ENCODE results near the gene MYH10. TPM values are rescaled to one million over a fixed set of nuclear protein-coding genes. Genes with fewer than 3 reads are reported as not detected.

Gene MYH10
- total RNA-seq, 8 experiments from 2014 or later: 67.1 to 263 (median 139) TPM

GRCh38 chr17:8451933-8452614 lies 178.5 kb downstream of the MYH10 start:
- 82 to 100% (median 94%) methylated on average over 1 to 8 of the region's 8 CpGs for WGBS, 10 experiments
- H3K4me3 ChIP-seq: no peak overlapping the region
- no peak for ATAC-seq (replicated peaks in 6 of 8)
- H3K4me1 ChIP-seq (replicated peaks in 1 of 2): no peaks in the 10 kb centered on the region
- H3K27ac ChIP-seq: no peak overlapping the region
- in situ Hi-C loops (cut with MboI; ENCODE audit: low pct_unique_long_range_greater_than_20kb in 2 of 9, low sequenced_read_pairs in 9 of 9, unreplicated experiment in 9 of 9): no loop called here

- 69 to 100% (median 82%) methylated on average over 2 to 3 of the region's 3 CpGs for WGBS, 10 experiments
- H3K4me3 ChIP-seq: no peak overlapping the region
- H3K27ac ChIP-seq: no peak overlapping the region
- ATAC-seq (replicated peaks in 6 of 8): no peak
- peaks cover 0 to 2% of the 10 kb centered on the region in 2 donors for H3K4me1 ChIP-seq (replicated peaks in 1 of 2)
- in situ Hi-C loops (cut with MboI; ENCODE audit: low pct_unique_long_range_greater_than_20kb in 2 of 9, low sequenced_read_pairs in 9 of 9, unreplicated experiment in 9 of 9): no loop called here
These were observed 182.2 kb downstream of the MYH10 start for GRCh38 chr17:8448310-8448709.

GRCh38 chr17:8447799-8448198 lies 182.7 kb downstream of the MYH10 start:
- Histone ChIP-seq H3K4me3 (no peak overlapping the region), H3K4me1 (replicated peaks in 1 of 2) (peaks cover 0 to 2% of the 10 kb centered on the region in 2 donors), H3K27ac (no peak overlapping the region)
- ATAC-seq (replicated peaks in 6 of 8): peak in 3 of 8 experiments; percentile 93 to 94 (median 94)
- in situ Hi-C loops (cut with MboI; ENCODE audit: low pct_unique_long_range_greater_than_20kb in 2 of 9, low sequenced_read_pairs in 9 of 9, unreplicated experiment in 9 of 9): no loop called here
- 0 to 83% (median 62%) methylated on average over 1 to 2 of the region's 4 CpGs; no CpG with 5 or more reads in 2 of the 10 experiments for WGBS, 10 experiments

GRCh38 chr17:8445536-8445935 lies 185.0 kb downstream of the MYH10 start:
- ATAC-seq (replicated peaks in 6 of 8): no peak
- Histone ChIP-seq H3K4me3 (no peak overlapping the region), H3K27ac (no peak overlapping the region), H3K4me1 (replicated peaks in 1 of 2) (peaks cover 0 to 2% of the 10 kb centered on the region in 2 donors)
- in situ Hi-C loops (cut with MboI; ENCODE audit: low pct_unique_long_range_greater_than_20kb in 2 of 9, low sequenced_read_pairs in 9 of 9, unreplicated experiment in 9 of 9): no loop called here
- WGBS, 10 experiments: 7 to 90% (median 63%) methylated on average over 2 to 4 of the region's 4 CpGs; no CpG with 5 or more reads in 2 of the 10 experiments

- H3K4me3 ChIP-seq: no peak overlapping the region
- in situ Hi-C loops (cut with MboI; ENCODE audit: low pct_unique_long_range_greater_than_20kb in 2 of 9, low sequenced_read_pairs in 9 of 9, unreplicated experiment in 9 of 9): no loop called here
- ATAC-seq (replicated peaks in 6 of 8): peak in 2 of 8 experiments; percentile 5 to 9
- peaks cover 0 to 2% of the 10 kb centered on the region in 2 donors for H3K4me1 ChIP-seq (replicated peaks in 1 of 2)
- 15 to 95% (median 81%) methylated on average over 1 to 4 of the region's 4 CpGs for WGBS, 10 experiments
- no peak overlapping the region for H3K27ac ChIP-seq
These were observed 186.0 kb downstream of the MYH10 start for GRCh38 chr17:8444494-8444893.

GRCh38 chr17:8443756-8444155 lies 186.8 kb downstream of the MYH10 start:
- H3K27ac ChIP-seq: no peak overlapping the region
- H3K4me3 ChIP-seq: no peak overlapping the region
- ATAC-seq (replicated peaks in 6 of 8): peak in 1 of 8 experiments; percentile 13
- WGBS, 10 experiments: 53 to 98% (median 74%) methylated on average over 1 to 7 of the region's 7 CpGs
- H3K4me1 ChIP-seq (replicated peaks in 1 of 2): peaks cover 0 to 2% of the 10 kb centered on the region in 2 donors
- in situ Hi-C loops (cut with MboI; ENCODE audit: low pct_unique_long_range_greater_than_20kb in 2 of 9, low sequenced_read_pairs in 9 of 9, unreplicated experiment in 9 of 9): no loop called here

GRCh38 chr17:8442310-8442709 lies 188.2 kb downstream of the MYH10 start:
- 90 to 100% (median 97%) methylated on average over 1 to 2 of the region's 2 CpGs; no CpG with 5 or more reads in 1 of the 10 experiments for WGBS, 10 experiments
- peaks cover 2 to 3% of the 10 kb centered on the region in 2 donors for H3K4me1 ChIP-seq (replicated peaks in 1 of 2)
- no peak overlapping the region for H3K27ac ChIP-seq
- no peak for ATAC-seq (replicated peaks in 6 of 8)
- in situ Hi-C loops (cut with MboI; ENCODE audit: low pct_unique_long_range_greater_than_20kb in 2 of 9, low sequenced_read_pairs in 9 of 9, unreplicated experiment in 9 of 9): no loop called here
- no peak overlapping the region for H3K4me3 ChIP-seq

GRCh38 chr17:8441690-8442089 lies 188.8 kb downstream of the MYH10 start:
- 54 to 100% (median 100%) methylated on average over 1 to 2 of the region's 2 CpGs; no CpG with 5 or more reads in 2 of the 10 experiments for WGBS, 10 experiments
- ATAC-seq (replicated peaks in 6 of 8): no peak
- Histone ChIP-seq H3K4me1 (replicated peaks in 1 of 2) (peaks cover 2 to 8% of the 10 kb centered on the region in 2 donors), H3K4me3 (no peak overlapping the region), H3K27ac (no peak overlapping the region)
- in situ Hi-C loops (cut with MboI; ENCODE audit: low pct_unique_long_range_greater_than_20kb in 2 of 9, low sequenced_read_pairs in 9 of 9, unreplicated experiment in 9 of 9): no loop called here

GRCh38 chr17:8439681-8440080 lies 190.8 kb downstream of the MYH10 start:
- no peak overlapping the region for H3K27ac ChIP-seq
- H3K4me3 ChIP-seq: no peak overlapping the region
- ATAC-seq (replicated peaks in 6 of 8): no peak
- peaks cover 2 to 8% of the 10 kb centered on the region in 2 donors for H3K4me1 ChIP-seq (replicated peaks in 1 of 2)
- in situ Hi-C loops (cut with MboI; ENCODE audit: low pct_unique_long_range_greater_than_20kb in 2 of 9, low sequenced_read_pairs in 9 of 9, unreplicated experiment in 9 of 9): no loop called here
- WGBS, 10 experiments: 80 to 100% (median 95%) methylated on average over 1 to 3 of the region's 3 CpGs

GRCh38 chr17:8438441-8438840 lies 192.1 kb downstream of the MYH10 start:
- in situ Hi-C loops (cut with MboI; ENCODE audit: low pct_unique_long_range_greater_than_20kb in 2 of 9, low sequenced_read_pairs in 9 of 9, unreplicated experiment in 9 of 9): no loop called here
- Histone ChIP-seq H3K4me3 (no peak overlapping the region), H3K4me1 (replicated peaks in 1 of 2) (peaks cover 1 to 8% of the 10 kb centered on the region in 2 donors), H3K27ac (no peak overlapping the region)
- whole genome bisulfite sequencing, 10 experiments: 38 to 100% (median 89%) methylated on average over 1 to 3 of the region's 5 CpGs; no CpG with 5 or more reads in 1 of the 10 experiments
- ATAC-seq (replicated peaks in 6 of 8): no peak

GRCh38 chr17:8436844-8437171 lies 193.7 kb downstream of the MYH10 start:
- peak overlapping the region; percentile 53 to 94 (median 73) for H3K4me3 ChIP-seq
- in situ Hi-C loops (cut with MboI; ENCODE audit: low pct_unique_long_range_greater_than_20kb in 2 of 9, low sequenced_read_pairs in 9 of 9, unreplicated experiment in 9 of 9): no loop called here
- 0 to 20% (median 3%) methylated on average over 1 to 5 of the region's 5 CpGs; no CpG with 5 or more reads in 2 of the 10 experiments for WGBS, 10 experiments
- ATAC-seq (replicated peaks in 6 of 8): no peak
- H3K4me1 ChIP-seq (replicated peaks in 1 of 2): peaks cover 0 to 8% of the 10 kb centered on the region in 2 donors
- H3K27ac ChIP-seq: peak overlapping the region; percentile 95 to 97

GRCh38 chr17:8436169-8436843 lies 194.2 kb downstream of the MYH10 start:
- in situ Hi-C loops (cut with MboI; ENCODE audit: low pct_unique_long_range_greater_than_20kb in 2 of 9, low sequenced_read_pairs in 9 of 9, unreplicated experiment in 9 of 9): no loop called here
- WGBS, 10 experiments: 0 to 3% (median 1%) methylated on average over 1 to 16 of the region's 43 CpGs; no CpG with 5 or more reads in 2 of the 10 experiments
- H3K4me3 ChIP-seq: peak overlapping the region; percentile 53 to 94 (median 73)
- peak; percentile 63 to 73 (median 70) for ATAC-seq (replicated peaks in 6 of 8)
- H3K27ac ChIP-seq: peak overlapping the region; percentile 95 to 97
- peaks cover 0 to 8% of the 10 kb centered on the region in 2 donors for H3K4me1 ChIP-seq (replicated peaks in 1 of 2)
